HEK293 (cell line): ENCODE data around the gene TYROBP.

Source experiments
- CTCF ChIA-PET: fragments of 350-600 bp; formaldehyde crosslinking; extraction: SDS; loops from one replicate; lab custom pipeline; 2021; ENCODE audit warnings: antibody characterized with exemption; lab: Yijun Ruan, JAX
- POLR2A ChIA-PET: fragments of 300-600 bp; formaldehyde crosslinking; extraction: SDS; loops from one replicate; lab custom pipeline; 2020; ENCODE audit warnings: antibody characterized with exemption, inconsistent platforms; lab: Yijun Ruan, JAX
- H3K27ac ChIP-seq: fragments of 200-500 bp; sonication (Bioruptor generic); 2 replicates; pipeline ENCODE4 v1.5.1; 2014; ENCODE audit warnings: low read depth, low read length, control low read depth, inconsistent platforms; ENCODE audit errors: extremely low read depth
- H3K36me3 ChIP-seq, 2 experiments: fragments of 200-500 bp in 1 of 2; sonication (Bioruptor generic) in 1 of 2; 1 replicate in 1 of 2; 2 replicates in 1 of 2; pipeline ENCODE4 v1.5.1; 2014 to 2017; ENCODE audit warnings: inconsistent platforms in 2 of 2, low read length in 2 of 2; ENCODE audit not compliant: control insufficient read depth in 2 of 2, insufficient read depth in 1 of 2
- H3K4me1 ChIP-seq: fragments of 200-500 bp; sonication (Bioruptor generic); 2 replicates; pipeline ENCODE4 v1.5.1; 2014; ENCODE audit warnings: mild to moderate bottlenecking, low read length, inconsistent platforms; ENCODE audit not compliant: control insufficient read depth, insufficient read depth
- H3K4me3 ChIP-seq: 2 replicates; pipeline ENCODE4 v1.5.1; 2011; ENCODE audit warnings: low read depth, mild to moderate bottlenecking, control low read depth, low read length, moderate library complexity
- H3K9me3 ChIP-seq: fragments of 200-500 bp; sonication (Bioruptor generic); 2 replicates; pipeline ENCODE4 v1.5.1; 2014; ENCODE audit warnings: low read depth, low read length, inconsistent platforms; ENCODE audit not compliant: control insufficient read depth, insufficient read depth
- HIC1 ChIP-seq: fragments of 450-650 bp; formaldehyde crosslinking; IDR thresholded peaks from 2 replicates; pipeline ENCODE4 v1.5.1; 2016; ENCODE audit warnings: missing biosample characterization, missing genetic modification characterization
- KLF16 ChIP-seq: fragments of 450-650 bp; formaldehyde crosslinking; IDR thresholded peaks from 2 replicates; pipeline ENCODE4 v1.5.1; 2017; ENCODE audit warnings: missing biosample characterization, missing genetic modification characterization
- PRDM6 ChIP-seq: fragments of 450-650 bp; formaldehyde crosslinking; IDR thresholded peaks from 2 replicates; pipeline ENCODE4 v1.5.1; 2017; ENCODE audit warnings: missing biosample characterization, missing genetic modification characterization
- REPIN1 ChIP-seq: fragments of 450-650 bp; formaldehyde crosslinking; IDR thresholded peaks from 2 replicates; pipeline ENCODE4 v1.5.1; 2017; ENCODE audit warnings: missing biosample characterization, missing genetic modification characterization, low read depth
- SALL2 ChIP-seq: fragments of 450-650 bp; formaldehyde crosslinking; IDR thresholded peaks from 2 replicates; pipeline ENCODE4 v1.5.0; 2017; ENCODE audit warnings: missing biosample characterization, mild to moderate bottlenecking, missing genetic modification characterization, borderline replicate concordance
- SP7 ChIP-seq: fragments of 450-650 bp; formaldehyde crosslinking; IDR thresholded peaks from 2 replicates; pipeline ENCODE4 v1.5.1; 2016; ENCODE audit warnings: missing biosample characterization, missing genetic modification characterization
- WT1 ChIP-seq: fragments of 450-650 bp; formaldehyde crosslinking; IDR thresholded peaks from 2 replicates; pipeline ENCODE4 v1.5.1; 2016; ENCODE audit warnings: missing biosample characterization, missing genetic modification characterization
- ZFP41 ChIP-seq: fragments of 450-650 bp; formaldehyde crosslinking; IDR thresholded peaks from 2 replicates; pipeline ENCODE4 v1.5.1; 2016; ENCODE audit warnings: missing biosample characterization, missing genetic modification characterization, borderline replicate concordance
- ZNF202 ChIP-seq: fragments of 450-650 bp; formaldehyde crosslinking; IDR thresholded peaks from 2 replicates; pipeline ENCODE4 v1.5.1; 2016; ENCODE audit warnings: missing biosample characterization, missing genetic modification characterization, borderline replicate concordance
- ZNF292 ChIP-seq: fragments of 450-650 bp; formaldehyde crosslinking; IDR thresholded peaks from 2 replicates; pipeline ENCODE4 v1.5.1; 2016; ENCODE audit warnings: low read depth, missing biosample characterization, missing genetic modification characterization, borderline replicate concordance
- ZNF426 ChIP-seq: fragments of 450-650 bp; formaldehyde crosslinking; IDR thresholded peaks from 2 replicates; pipeline ENCODE4 v1.5.1; 2017; ENCODE audit warnings: missing biosample characterization, missing genetic modification characterization, mild to moderate bottlenecking, inconsistent platforms, moderate library complexity
- ZNF501 ChIP-seq: fragments of 450-650 bp; formaldehyde crosslinking; IDR thresholded peaks from 2 replicates; pipeline ENCODE4 v1.5.1; 2016; ENCODE audit warnings: missing biosample characterization, missing genetic modification characterization
- ZNF513 ChIP-seq: fragments of 450-650 bp; IDR thresholded peaks from 2 replicates; pipeline ENCODE4 v1.5.1; 2018; ENCODE audit warnings: missing biosample characterization, missing genetic modification characterization
- ZNF530 ChIP-seq: fragments of 450-650 bp; formaldehyde crosslinking; IDR thresholded peaks from 2 replicates; pipeline ENCODE4 v1.5.1; 2016; ENCODE audit warnings: low read depth, missing biosample characterization, missing genetic modification characterization

Gene TYROBP

GRCh38 chr19:35885904-35886303 is 22.2 kb downstream of the TYROBP start:
- Histone ChIP-seq H3K36me3 (peaks cover 34 to 40% of the 10 kb centered on the region in 2 experiments), H3K4me3 (no peak overlapping the region), H3K4me1 (no peaks in the 10 kb centered on the region), H3K27ac (no peak overlapping the region), H3K9me3 (no peaks in the 10 kb centered on the region; the same call in 1 of the 2 replicates)
- TF ChIP-seq ZNF202 (tag by site-specific recombination) (no peak), SALL2 (no peak), REPIN1 (tag by site-specific recombination) (no peak)
- ChIA-PET POLR2A (interaction anchor here (0.7 to 4.4 kb wide), 4 partner anchors 15 to 237 kb away, joined by 3 to 23 read pairs (median 3); no protein-coding TSS in a partner anchor), CTCF (interaction anchor here (0.6 to 8.8 kb wide), 6 partner anchors 8 to 109 kb away, joined by 3 to 185 read pairs (median 3); partner anchors contain the start of gene NFKBID)

- ChIA-PET POLR2A (interaction anchor here (0.6 to 4.4 kb wide), 3 partner anchors 16 to 123 kb away, joined by 3 to 23 read pairs (median 4); no protein-coding TSS in a partner anchor), CTCF (interaction anchor here (0.6 to 8.8 kb wide), 4 partner anchors 9 to 143 kb away, joined by 3 to 185 read pairs (median 4); partner anchors contain the start of gene IGFLR1)
- H3K36me3 ChIP-seq: peaks cover 28 to 33% of the 10 kb centered on the region in 2 experiments
Measured at GRCh38 chr19:35885225-35885738, 22.8 kb downstream of the TYROBP start.

More at GRCh38 chr19:35885225-35885738, 22.8 kb downstream of the TYROBP start:
- H3K4me1 ChIP-seq: no peaks in the 10 kb centered on the region
- no peak overlapping the region for H3K27ac ChIP-seq
- H3K9me3 ChIP-seq: no peaks in the 10 kb centered on the region; the same call in 1 of the 2 replicates
- no peak overlapping the region for H3K4me3 ChIP-seq
- TF ChIP-seq ZNF513 (tag by site-specific recombination) (no peak), PRDM6 (tag by site-specific recombination) (no peak), KLF16 (tag by site-specific recombination) (no peak), ZNF501 (tag by site-specific recombination) (no peak), SP7 (tag by site-specific recombination) (no peak), ZFP41 (no peak), ZNF530 (tag by site-specific recombination) (no peak), ZNF292 (no peak), HIC1 (tag by site-specific recombination) (no peak), ZNF426 (tag by site-specific recombination) (no peak), WT1 (tag by site-specific recombination) (no peak)
